ENCODE results near the gene GARIN6.

DNA sequence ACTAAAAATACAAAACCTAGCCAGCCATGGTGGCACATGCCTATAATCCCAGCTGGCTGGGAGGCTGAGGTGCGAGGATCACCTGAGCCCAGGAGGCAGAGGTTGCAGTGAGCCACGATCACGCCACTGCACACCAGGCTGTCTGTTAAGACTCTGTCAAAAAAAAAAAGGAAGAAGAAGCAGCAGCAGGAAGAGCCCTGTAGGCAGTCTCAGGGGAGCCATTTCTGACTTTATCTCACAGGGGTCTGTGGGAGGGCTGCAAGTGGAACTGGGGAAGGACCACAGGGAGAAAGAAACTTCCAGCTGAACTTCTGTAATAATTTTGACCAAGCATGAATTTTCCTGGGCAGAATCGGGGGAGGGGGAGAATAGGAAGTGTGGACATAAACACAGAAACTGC, 32.7 kb downstream of the GARIN6 start:
- TF ChIP-seq, protein P1, sequence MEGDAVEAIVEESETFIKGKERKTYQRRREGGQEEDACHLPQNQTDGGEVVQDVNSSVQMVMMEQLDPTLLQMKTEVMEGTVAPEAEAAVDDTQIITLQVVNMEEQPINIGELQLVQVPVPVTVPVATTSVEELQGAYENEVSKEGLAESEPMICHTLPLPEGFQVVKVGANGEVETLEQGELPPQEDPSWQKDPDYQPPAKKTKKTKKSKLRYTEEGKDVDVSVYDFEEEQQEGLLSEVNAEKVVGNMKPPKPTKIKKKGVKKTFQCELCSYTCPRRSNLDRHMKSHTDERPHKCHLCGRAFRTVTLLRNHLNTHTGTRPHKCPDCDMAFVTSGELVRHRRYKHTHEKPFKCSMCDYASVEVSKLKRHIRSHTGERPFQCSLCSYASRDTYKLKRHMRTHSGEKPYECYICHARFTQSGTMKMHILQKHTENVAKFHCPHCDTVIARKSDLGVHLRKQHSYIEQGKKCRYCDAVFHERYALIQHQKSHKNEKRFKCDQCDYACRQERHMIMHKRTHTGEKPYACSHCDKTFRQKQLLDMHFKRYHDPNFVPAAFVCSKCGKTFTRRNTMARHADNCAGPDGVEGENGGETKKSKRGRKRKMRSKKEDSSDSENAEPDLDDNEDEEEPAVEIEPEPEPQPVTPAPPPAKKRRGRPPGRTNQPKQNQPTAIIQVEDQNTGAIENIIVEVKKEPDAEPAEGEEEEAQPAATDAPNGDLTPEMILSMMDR (IDR thresholded peaks at IDR 0.05) = no peak
- TF ChIP-seq POLR2A (IDR thresholded peaks at IDR 0.05) = no peak

Data from adrenal gland (tissue), 5 donors.